ENCODE data around the gene EPHB1. TPM values are rescaled to one million over a fixed set of nuclear protein-coding genes. Genes with fewer than 3 reads are reported as not detected.
"Not testable (repeated sequence)": the region's sequence is repeated elsewhere in the genome, so short reads cannot be mapped to it uniquely, and the experiment has no call there.

The EPHB1 gene
- polyA plus RNA-seq, 3 donors = 5.1 to 6.2 (median 5.5) TPM

- DNase-seq (ENCODE audit: extremely low read depth in 1 of 11, low read depth in 9 of 11, low spot score in 4 of 11) = not testable (repeated sequence)
Measured at GRCh38 chr3:135039536-135039935, 244.5 kb downstream of the EPHB1 start.

- no peak for DNase-seq (ENCODE audit: extremely low read depth in 1 of 11, low read depth in 9 of 11, low spot score in 4 of 11)
Measured at GRCh38 chr3:135040321-135041240, 245.5 kb downstream of the EPHB1 start.

- no peak for DNase-seq (ENCODE audit: extremely low read depth in 1 of 11, low read depth in 9 of 11, low spot score in 4 of 11)
Measured at GRCh38 chr3:135041601-135042000, 246.5 kb downstream of the EPHB1 start.

- DNase-seq (ENCODE audit: extremely low read depth in 1 of 11, low read depth in 9 of 11, low spot score in 4 of 11) = no peak
Measured at GRCh38 chr3:135047061-135047460, 252.0 kb downstream of the EPHB1 start.

GRCh38 chr3:135050536-135050935 is 255.5 kb downstream of the EPHB1 start:
- no peak for DNase-seq (ENCODE audit: extremely low read depth in 1 of 11, low read depth in 9 of 11, low spot score in 4 of 11)

GRCh38 chr3:135051409-135051973 is 256.4 kb downstream of the EPHB1 start:
- DNase-seq (ENCODE audit: extremely low read depth in 1 of 11, low read depth in 9 of 11, low spot score in 4 of 11) = no peak

GRCh38 chr3:135055449-135055848 is 260.4 kb downstream of the EPHB1 start:
- no peak for DNase-seq (ENCODE audit: extremely low read depth in 1 of 11, low read depth in 9 of 11, low spot score in 4 of 11)

- DNase-seq (ENCODE audit: extremely low read depth in 1 of 11, low read depth in 9 of 11, low spot score in 4 of 11) = no peak
Measured at GRCh38 chr3:135056084-135056730, 261.1 kb downstream of the EPHB1 start.

- DNase-seq (ENCODE audit: extremely low read depth in 1 of 11, low read depth in 9 of 11, low spot score in 4 of 11) = no peak
Measured at GRCh38 chr3:135056733-135057310, 261.8 kb downstream of the EPHB1 start.

GRCh38 chr3:135057996-135058395 is 262.9 kb downstream of the EPHB1 start:
- no peak for DNase-seq (ENCODE audit: extremely low read depth in 1 of 11, low read depth in 9 of 11, low spot score in 4 of 11)

GRCh38 chr3:135059580-135059979 is 264.5 kb downstream of the EPHB1 start:
- DNase-seq (ENCODE audit: extremely low read depth in 1 of 11, low read depth in 9 of 11, low spot score in 4 of 11) = no peak

GRCh38 chr3:135066844-135067727 is 272.0 kb downstream of the EPHB1 start:
- DNase-seq (ENCODE audit: extremely low read depth in 1 of 11, low read depth in 9 of 11, low spot score in 4 of 11) = not testable (repeated sequence)

GRCh38 chr3:135068011-135068410 is 273.0 kb downstream of the EPHB1 start:
- DNase-seq (ENCODE audit: extremely low read depth in 1 of 11, low read depth in 9 of 11, low spot score in 4 of 11) = no peak

- DNase-seq (ENCODE audit: extremely low read depth in 1 of 11, low read depth in 9 of 11, low spot score in 4 of 11) = no peak
Measured at GRCh38 chr3:135069406-135069805, 274.3 kb downstream of the EPHB1 start.

- no peak for DNase-seq (ENCODE audit: extremely low read depth in 1 of 11, low read depth in 9 of 11, low spot score in 4 of 11)
Measured at GRCh38 chr3:135071483-135071882, 276.4 kb downstream of the EPHB1 start.

- DNase-seq (ENCODE audit: extremely low read depth in 1 of 11, low read depth in 9 of 11, low spot score in 4 of 11) = no peak
Measured at GRCh38 chr3:135072431-135072830, 277.4 kb downstream of the EPHB1 start.

GRCh38 chr3:135075157-135075556 is 280.1 kb downstream of the EPHB1 start:
- DNase-seq (ENCODE audit: extremely low read depth in 1 of 11, low read depth in 9 of 11, low spot score in 4 of 11) = no peak

GRCh38 chr3:135076341-135076740 is 281.3 kb downstream of the EPHB1 start:
- no peak for DNase-seq (ENCODE audit: extremely low read depth in 1 of 11, low read depth in 9 of 11, low spot score in 4 of 11)

GRCh38 chr3:135077186-135077585 is 282.1 kb downstream of the EPHB1 start:
- DNase-seq (ENCODE audit: extremely low read depth in 1 of 11, low read depth in 9 of 11, low spot score in 4 of 11) = no peak
